ENCODE results near the gene CDC14B.

DNA sequence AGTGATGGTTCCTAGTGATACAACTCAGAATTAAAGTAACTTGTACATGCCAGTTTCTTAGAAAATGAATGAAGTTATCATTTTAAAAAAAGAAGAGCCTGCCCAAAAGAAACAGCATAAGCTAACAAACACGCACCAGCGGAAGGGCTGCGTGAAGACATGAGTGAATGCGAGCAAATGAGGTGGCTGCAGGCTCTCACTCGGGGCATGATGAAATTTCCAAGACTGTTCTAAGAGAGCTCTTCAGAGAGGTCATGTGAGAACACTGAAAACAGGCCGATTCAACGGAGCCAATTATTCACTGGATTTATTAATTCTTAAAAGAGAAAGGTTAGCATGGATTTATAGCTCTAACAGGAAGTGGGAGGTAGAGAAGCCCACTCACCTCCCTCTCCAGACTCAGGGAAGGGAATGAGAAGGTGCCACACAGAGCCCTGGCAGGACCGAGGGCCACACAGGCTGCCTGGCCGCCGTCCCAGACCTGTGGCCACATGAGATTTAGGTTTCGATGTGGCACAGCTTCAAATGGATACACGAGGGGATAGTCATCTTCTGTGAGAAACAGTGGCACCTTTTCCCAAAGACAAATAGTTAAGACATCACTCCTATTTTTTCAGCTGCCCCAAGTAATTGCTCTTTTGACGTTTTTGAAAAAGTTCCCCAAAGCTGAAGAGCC, 114.2 kb downstream of the CDC14B start:
- TF ChIP-seq POLR2A (IDR thresholded peaks at IDR 0.05; ENCODE audit: low read depth, low read length) (no peak), CEBPB (IDR thresholded peaks at IDR 0.05; ENCODE audit: low read depth, low read length) (no peak), RAD21 (IDR thresholded peaks at IDR 0.05; ENCODE audit: low read length) (no peak), RFX5 (IDR thresholded peaks at IDR 0.05; ENCODE audit: low read depth, low read length) (no peak), RCOR1 (IDR thresholded peaks at IDR 0.05; ENCODE audit: insufficient replicate concordance, low read length) (no peak), SMC3 (IDR thresholded peaks at IDR 0.05; ENCODE audit: low read depth, low read length) (no peak), MXI1 (IDR thresholded peaks at IDR 0.05; ENCODE audit: borderline replicate concordance, low read depth, low read length) (no peak)
- TF ChIP-seq, protein P1, sequence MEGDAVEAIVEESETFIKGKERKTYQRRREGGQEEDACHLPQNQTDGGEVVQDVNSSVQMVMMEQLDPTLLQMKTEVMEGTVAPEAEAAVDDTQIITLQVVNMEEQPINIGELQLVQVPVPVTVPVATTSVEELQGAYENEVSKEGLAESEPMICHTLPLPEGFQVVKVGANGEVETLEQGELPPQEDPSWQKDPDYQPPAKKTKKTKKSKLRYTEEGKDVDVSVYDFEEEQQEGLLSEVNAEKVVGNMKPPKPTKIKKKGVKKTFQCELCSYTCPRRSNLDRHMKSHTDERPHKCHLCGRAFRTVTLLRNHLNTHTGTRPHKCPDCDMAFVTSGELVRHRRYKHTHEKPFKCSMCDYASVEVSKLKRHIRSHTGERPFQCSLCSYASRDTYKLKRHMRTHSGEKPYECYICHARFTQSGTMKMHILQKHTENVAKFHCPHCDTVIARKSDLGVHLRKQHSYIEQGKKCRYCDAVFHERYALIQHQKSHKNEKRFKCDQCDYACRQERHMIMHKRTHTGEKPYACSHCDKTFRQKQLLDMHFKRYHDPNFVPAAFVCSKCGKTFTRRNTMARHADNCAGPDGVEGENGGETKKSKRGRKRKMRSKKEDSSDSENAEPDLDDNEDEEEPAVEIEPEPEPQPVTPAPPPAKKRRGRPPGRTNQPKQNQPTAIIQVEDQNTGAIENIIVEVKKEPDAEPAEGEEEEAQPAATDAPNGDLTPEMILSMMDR (conservative IDR thresholded peaks at IDR 0.05; ENCODE audit: low read depth, low read length) = no peak
- TF ChIP-seq, protein P2, sequence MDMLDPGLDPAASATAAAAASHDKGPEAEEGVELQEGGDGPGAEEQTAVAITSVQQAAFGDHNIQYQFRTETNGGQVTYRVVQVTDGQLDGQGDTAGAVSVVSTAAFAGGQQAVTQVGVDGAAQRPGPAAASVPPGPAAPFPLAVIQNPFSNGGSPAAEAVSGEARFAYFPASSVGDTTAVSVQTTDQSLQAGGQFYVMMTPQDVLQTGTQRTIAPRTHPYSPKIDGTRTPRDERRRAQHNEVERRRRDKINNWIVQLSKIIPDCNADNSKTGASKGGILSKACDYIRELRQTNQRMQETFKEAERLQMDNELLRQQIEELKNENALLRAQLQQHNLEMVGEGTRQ (IDR thresholded peaks at IDR 0.05; ENCODE audit: low read depth, low read length) = no peak

All from IMR-90 (cell line).